ENCODE measurements around the gene SASH3.

DNA sequence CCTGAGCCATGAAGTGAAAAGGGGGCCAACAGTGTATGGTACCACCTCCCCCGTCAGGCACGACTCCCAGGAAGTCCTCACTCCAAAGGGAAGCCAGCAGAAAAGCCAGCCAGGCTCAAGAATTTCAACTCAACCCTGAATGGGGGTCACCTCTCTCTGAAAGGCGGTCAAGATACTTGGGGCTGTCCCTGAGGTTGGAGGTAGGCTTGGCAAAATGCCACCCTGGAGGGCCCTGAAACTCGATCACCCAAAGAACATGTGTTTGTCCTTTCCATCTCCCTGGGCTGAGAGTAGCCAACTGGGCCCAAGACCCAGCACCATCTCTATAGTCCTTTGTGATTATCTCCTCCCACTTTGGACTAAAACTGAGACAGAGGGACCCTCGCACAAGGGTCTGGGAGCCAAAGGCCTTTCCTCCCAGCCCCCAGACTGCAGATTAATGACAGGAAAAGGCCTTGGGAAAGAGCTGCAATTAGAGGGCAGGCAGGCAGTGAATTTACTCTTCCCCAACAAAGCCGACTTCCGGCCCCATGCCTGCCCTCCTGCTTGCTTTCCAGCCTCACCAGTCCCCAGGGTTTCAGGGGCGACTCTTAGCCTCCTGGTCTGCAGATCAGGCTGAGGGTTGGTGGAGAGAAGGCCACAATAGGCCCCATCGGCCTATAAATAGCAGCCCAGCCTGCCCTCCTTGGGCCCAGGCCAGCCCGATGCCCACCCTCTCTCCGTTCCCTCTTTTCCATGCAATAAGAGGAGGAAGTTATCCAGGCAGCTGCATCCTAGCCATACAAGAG lies 5.6 kb downstream of the SASH3 start:
- TF ChIP-seq CTCF (conservative IDR thresholded peaks at IDR 0.05) = no peak
- TF ChIP-seq ZFX (IDR thresholded peaks at IDR 0.05) = no peak

Data from C4-2B (cell line).